A549 (cell line): Measurements from ENCODE around the gene ANHX.

ENCODE experiments used
- PHF8 ChIP-seq: fragments of 200-600 bp; sonication (generic); IDR thresholded peaks from 2 replicates; pipeline ENCODE4 v1.6.1; 2016; ENCODE audit warnings: low read depth, mild to moderate bottlenecking, antibody characterized with exemption, moderate library complexity, borderline replicate concordance
- RCOR1 ChIP-seq: fragments of 150-350 bp; IDR thresholded peaks from 2 replicates; pipeline ENCODE4 v1.6.1; 2014; ENCODE audit warnings: antibody characterized with exemption, low read length, low read depth
- RNF2 ChIP-seq: fragments of 200-600 bp; sonication (generic); IDR thresholded peaks from 2 replicates; pipeline ENCODE4 v1.6.1; 2016; ENCODE audit warnings: low read depth, mild to moderate bottlenecking, antibody characterized with exemption, moderate library complexity, borderline replicate concordance
- SMC3 ChIP-seq: fragments of >200 bp; sonication (Bioruptor Twin); formaldehyde crosslinking; IDR thresholded peaks from 3 replicates; pipeline ENCODE4 v1.6.1; 2018; ENCODE audit warnings: inconsistent platforms
- TF ChIP-seq, protein P1 (sequence below): fragments of 150-350 bp; IDR thresholded peaks from 2 replicates; pipeline ENCODE4 v1.6.1; 2014; ENCODE audit warnings: low read depth, mild to moderate bottlenecking, low read length
- TF ChIP-seq, protein P2 (sequence below): fragments of >200 bp; sonication (Bioruptor Twin); formaldehyde crosslinking; IDR thresholded peaks from 3 replicates; pipeline ENCODE4 v1.5.1; 2016

DNA sequence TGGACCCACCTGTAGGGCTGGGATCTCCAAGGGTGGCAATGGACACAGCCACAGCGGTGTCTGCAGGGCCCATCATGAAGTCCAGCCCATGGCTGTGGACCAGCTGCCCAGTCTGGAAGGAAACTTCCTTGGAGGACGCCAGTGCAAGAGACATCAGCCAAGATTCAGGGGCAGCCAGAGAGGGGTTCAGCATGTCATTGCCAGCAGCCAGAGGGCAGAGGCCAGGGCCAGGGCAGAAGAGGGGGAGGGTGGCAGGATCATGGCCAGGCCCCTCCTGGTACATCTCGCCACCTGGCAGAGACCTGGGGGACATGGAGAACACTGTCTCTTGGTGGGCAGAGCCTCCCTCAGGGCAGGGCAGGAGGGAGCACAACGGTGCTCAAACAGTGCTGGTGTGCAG lies 10.2 kb downstream of the ANHX start:
- TF ChIP-seq, protein P1, sequence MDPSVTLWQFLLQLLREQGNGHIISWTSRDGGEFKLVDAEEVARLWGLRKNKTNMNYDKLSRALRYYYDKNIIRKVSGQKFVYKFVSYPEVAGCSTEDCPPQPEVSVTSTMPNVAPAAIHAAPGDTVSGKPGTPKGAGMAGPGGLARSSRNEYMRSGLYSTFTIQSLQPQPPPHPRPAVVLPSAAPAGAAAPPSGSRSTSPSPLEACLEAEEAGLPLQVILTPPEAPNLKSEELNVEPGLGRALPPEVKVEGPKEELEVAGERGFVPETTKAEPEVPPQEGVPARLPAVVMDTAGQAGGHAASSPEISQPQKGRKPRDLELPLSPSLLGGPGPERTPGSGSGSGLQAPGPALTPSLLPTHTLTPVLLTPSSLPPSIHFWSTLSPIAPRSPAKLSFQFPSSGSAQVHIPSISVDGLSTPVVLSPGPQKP, result no peak
- no peak for TF ChIP-seq RNF2
- no peak for TF ChIP-seq PHF8
- TF ChIP-seq, protein P2, sequence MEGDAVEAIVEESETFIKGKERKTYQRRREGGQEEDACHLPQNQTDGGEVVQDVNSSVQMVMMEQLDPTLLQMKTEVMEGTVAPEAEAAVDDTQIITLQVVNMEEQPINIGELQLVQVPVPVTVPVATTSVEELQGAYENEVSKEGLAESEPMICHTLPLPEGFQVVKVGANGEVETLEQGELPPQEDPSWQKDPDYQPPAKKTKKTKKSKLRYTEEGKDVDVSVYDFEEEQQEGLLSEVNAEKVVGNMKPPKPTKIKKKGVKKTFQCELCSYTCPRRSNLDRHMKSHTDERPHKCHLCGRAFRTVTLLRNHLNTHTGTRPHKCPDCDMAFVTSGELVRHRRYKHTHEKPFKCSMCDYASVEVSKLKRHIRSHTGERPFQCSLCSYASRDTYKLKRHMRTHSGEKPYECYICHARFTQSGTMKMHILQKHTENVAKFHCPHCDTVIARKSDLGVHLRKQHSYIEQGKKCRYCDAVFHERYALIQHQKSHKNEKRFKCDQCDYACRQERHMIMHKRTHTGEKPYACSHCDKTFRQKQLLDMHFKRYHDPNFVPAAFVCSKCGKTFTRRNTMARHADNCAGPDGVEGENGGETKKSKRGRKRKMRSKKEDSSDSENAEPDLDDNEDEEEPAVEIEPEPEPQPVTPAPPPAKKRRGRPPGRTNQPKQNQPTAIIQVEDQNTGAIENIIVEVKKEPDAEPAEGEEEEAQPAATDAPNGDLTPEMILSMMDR, result no peak
- TF ChIP-seq SMC3, result no peak
- no peak for TF ChIP-seq RCOR1
